ENCODE measurements around the gene PKN2.

DNA sequence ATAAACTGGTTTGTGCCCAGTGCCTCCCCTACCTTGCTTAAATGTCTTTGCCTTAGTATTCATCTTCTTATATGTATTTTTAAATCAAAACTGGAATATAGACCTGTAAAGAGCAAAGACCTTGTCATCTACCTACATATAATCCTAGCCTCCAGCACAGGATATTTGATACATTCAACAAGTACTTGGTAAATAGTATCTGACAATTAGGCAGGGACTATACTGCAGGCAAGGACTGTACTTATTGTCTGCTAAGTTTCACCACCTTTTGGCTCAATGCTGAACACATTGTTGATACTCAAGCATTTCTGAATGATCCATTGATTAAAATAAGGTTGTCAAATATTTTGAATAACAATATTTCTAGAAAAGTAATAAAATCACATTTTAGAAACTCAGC lies 96.4 kb downstream of the PKN2 start:
- TF ChIP-seq, protein P1, sequence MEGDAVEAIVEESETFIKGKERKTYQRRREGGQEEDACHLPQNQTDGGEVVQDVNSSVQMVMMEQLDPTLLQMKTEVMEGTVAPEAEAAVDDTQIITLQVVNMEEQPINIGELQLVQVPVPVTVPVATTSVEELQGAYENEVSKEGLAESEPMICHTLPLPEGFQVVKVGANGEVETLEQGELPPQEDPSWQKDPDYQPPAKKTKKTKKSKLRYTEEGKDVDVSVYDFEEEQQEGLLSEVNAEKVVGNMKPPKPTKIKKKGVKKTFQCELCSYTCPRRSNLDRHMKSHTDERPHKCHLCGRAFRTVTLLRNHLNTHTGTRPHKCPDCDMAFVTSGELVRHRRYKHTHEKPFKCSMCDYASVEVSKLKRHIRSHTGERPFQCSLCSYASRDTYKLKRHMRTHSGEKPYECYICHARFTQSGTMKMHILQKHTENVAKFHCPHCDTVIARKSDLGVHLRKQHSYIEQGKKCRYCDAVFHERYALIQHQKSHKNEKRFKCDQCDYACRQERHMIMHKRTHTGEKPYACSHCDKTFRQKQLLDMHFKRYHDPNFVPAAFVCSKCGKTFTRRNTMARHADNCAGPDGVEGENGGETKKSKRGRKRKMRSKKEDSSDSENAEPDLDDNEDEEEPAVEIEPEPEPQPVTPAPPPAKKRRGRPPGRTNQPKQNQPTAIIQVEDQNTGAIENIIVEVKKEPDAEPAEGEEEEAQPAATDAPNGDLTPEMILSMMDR (IDR thresholded peaks at IDR 0.05 in 8 of 11, conservative IDR thresholded peaks at IDR 0.05 in 3 of 11), result no peak
- TF ChIP-seq POLR2A (IDR thresholded peaks at IDR 0.05), result no peak
- TF ChIP-seq POLR2AphosphoS5 (IDR thresholded peaks at IDR 0.05), result no peak
